HG03064 (cell line): ENCODE results near the gene KIAA0408.
A peak's percentile ranks its signal among the peaks of the same experiment; 100 is the strongest.
"Not testable (repeated sequence)": the region's sequence is repeated elsewhere in the genome, so short reads cannot be mapped to it uniquely, and the experiment has no call there.

Experiments
- ATAC-seq: cut with Tn5 transposase; IDR thresholded peaks from one replicate; pipeline ENCODE4 v1.9.1; 2021; ENCODE audit warnings: low read depth; ENCODE audit not compliant: unreplicated experiment

Gene KIAA0408

GRCh38 chr6:127420556-127420955, 38.6 kb downstream of the KIAA0408 start:
- peak; percentile 100 for ATAC-seq

GRCh38 chr6:127415096-127415495, 44.1 kb downstream of the KIAA0408 start:
- no peak for ATAC-seq

- not testable (repeated sequence) for ATAC-seq
Measured at GRCh38 chr6:127413123-127413522, 46.1 kb downstream of the KIAA0408 start.

DNA sequence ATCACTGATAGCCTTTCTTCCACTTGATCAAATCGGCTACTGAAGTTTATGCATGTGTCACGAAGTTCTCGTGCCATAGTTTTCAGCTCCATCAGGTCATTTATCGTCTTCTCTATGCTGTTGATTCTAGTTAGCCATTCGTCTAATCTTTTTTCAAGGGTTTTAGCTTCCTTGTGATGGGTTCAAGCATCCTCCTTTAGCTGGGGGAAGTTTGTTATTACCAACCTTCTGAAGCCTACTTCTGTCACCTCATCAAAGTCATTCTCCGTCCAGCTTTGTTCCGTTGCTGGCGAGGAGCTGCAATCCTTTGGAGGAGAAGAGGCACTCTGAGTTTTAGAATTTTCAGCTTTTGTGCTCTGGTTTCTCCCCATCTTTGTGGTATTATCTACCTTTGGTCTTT, 47.2 kb downstream of the KIAA0408 start:
- ATAC-seq: not testable (repeated sequence)
